Measurements from ENCODE around the gene MAGI1. TPM values are rescaled to one million over a fixed set of nuclear protein-coding genes. Genes with fewer than 3 reads are reported as not detected.

The MAGI1 gene
- polyA plus RNA-seq, 1 of the 3 experiments (the other 2 are of a cell fraction) = 10.3 TPM

GRCh38 chr3:65974509-65974908 lies 64.2 kb downstream of the MAGI1 start:
- Histone ChIP-seq H3K27me3 (ENCODE audit: insufficient read depth) (no peaks in the 10 kb centered on the region), H3K36me3 (replicated peaks in 1 of 2; ENCODE audit: control insufficient read depth in 1 of 2, insufficient read depth in 2 of 2, low read length in 1 of 2) (no peaks in the 10 kb centered on the region), H3F3A (replicated peaks; ENCODE audit: insufficient read depth) (no peaks in the 10 kb centered on the region), H3K9ac (no peak overlapping the region), H3K79me2 (ENCODE audit: insufficient read depth) (peaks cover 45% of the 10 kb centered on the region; the same call in 1 of the 2 replicates), H4K20me1 (ENCODE audit: insufficient read depth) (no peaks in the 10 kb centered on the region), H3K4me2 (no peak overlapping the region), H3K4me3 (ENCODE audit: low read depth in 2 of 2, low read length in 1 of 2) (no peak overlapping the region), H3K27ac (ENCODE audit: low read depth in 2 of 2, low read length in 1 of 2) (no peak overlapping the region), H3K9me2 (no peaks in the 10 kb centered on the region), H2AFZ (ENCODE audit: low read depth) (no peak overlapping the region), H3K9me3 (no peaks in the 10 kb centered on the region), H3K4me1 (ENCODE audit: control insufficient read depth in 1 of 2, insufficient read depth in 2 of 2, low read depth in 1 of 2, low read length in 1 of 2) (peaks cover 0 to 23% of the 10 kb centered on the region in 2 experiments; a peak in 1 of 4 replicates)
- TF ChIP-seq FOSL2 (IDR thresholded peaks at IDR 0.05; ENCODE audit: borderline replicate concordance, low read depth) = no peak
- TF ChIP-seq TEAD4 (IDR thresholded peaks at IDR 0.05; ENCODE audit: borderline replicate concordance, insufficient read depth) = no peak
- TF ChIP-seq SMC3 (IDR thresholded peaks at IDR 0.05; ENCODE audit: low read depth, low read length) = no peak
- TF ChIP-seq EZH2phosphoT487 (IDR thresholded peaks at IDR 0.05; ENCODE audit: borderline replicate concordance, low read depth) = no peak
- no peak for TF ChIP-seq TCF12 (IDR thresholded peaks at IDR 0.05)
- TF ChIP-seq, protein P1, sequence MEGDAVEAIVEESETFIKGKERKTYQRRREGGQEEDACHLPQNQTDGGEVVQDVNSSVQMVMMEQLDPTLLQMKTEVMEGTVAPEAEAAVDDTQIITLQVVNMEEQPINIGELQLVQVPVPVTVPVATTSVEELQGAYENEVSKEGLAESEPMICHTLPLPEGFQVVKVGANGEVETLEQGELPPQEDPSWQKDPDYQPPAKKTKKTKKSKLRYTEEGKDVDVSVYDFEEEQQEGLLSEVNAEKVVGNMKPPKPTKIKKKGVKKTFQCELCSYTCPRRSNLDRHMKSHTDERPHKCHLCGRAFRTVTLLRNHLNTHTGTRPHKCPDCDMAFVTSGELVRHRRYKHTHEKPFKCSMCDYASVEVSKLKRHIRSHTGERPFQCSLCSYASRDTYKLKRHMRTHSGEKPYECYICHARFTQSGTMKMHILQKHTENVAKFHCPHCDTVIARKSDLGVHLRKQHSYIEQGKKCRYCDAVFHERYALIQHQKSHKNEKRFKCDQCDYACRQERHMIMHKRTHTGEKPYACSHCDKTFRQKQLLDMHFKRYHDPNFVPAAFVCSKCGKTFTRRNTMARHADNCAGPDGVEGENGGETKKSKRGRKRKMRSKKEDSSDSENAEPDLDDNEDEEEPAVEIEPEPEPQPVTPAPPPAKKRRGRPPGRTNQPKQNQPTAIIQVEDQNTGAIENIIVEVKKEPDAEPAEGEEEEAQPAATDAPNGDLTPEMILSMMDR (IDR thresholded peaks at IDR 0.05) = no peak
- TF ChIP-seq, protein P2, sequence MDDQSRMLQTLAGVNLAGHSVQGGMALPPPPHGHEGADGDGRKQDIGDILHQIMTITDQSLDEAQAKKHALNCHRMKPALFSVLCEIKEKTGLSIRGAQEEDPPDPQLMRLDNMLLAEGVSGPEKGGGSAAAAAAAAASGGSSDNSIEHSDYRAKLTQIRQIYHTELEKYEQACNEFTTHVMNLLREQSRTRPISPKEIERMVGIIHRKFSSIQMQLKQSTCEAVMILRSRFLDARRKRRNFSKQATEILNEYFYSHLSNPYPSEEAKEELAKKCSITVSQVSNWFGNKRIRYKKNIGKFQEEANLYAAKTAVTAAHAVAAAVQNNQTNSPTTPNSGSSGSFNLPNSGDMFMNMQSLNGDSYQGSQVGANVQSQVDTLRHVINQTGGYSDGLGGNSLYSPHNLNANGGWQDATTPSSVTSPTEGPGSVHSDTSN (IDR thresholded peaks at IDR 0.05) = no peak
- TF ChIP-seq GATA2 (CRISPR knock-in tag; IDR thresholded peaks at IDR 0.05) = no peak
- no peak for TF ChIP-seq FOXM1 (IDR thresholded peaks at IDR 0.05; ENCODE audit: low read depth)
- TF ChIP-seq FOXJ3 (CRISPR knock-in tag; IDR thresholded peaks at IDR 0.05) = no peak
- no peak for TF ChIP-seq SIN3A (IDR thresholded peaks at IDR 0.05; ENCODE audit: borderline replicate concordance, low read depth, low read length)
- TF ChIP-seq, protein P3, sequence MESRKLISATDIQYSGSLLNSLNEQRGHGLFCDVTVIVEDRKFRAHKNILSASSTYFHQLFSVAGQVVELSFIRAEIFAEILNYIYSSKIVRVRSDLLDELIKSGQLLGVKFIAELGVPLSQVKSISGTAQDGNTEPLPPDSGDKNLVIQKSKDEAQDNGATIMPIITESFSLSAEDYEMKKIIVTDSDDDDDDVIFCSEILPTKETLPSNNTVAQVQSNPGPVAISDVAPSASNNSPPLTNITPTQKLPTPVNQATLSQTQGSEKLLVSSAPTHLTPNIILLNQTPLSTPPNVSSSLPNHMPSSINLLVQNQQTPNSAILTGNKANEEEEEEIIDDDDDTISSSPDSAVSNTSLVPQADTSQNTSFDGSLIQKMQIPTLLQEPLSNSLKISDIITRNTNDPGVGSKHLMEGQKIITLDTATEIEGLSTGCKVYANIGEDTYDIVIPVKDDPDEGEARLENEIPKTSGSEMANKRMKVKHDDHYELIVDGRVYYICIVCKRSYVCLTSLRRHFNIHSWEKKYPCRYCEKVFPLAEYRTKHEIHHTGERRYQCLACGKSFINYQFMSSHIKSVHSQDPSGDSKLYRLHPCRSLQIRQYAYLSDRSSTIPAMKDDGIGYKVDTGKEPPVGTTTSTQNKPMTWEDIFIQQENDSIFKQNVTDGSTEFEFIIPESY (IDR thresholded peaks at IDR 0.05; ENCODE audit: borderline replicate concordance, low read depth) = no peak
- no peak for TF ChIP-seq MEF2A (IDR thresholded peaks at IDR 0.05; ENCODE audit: borderline replicate concordance, low read depth)
- TF ChIP-seq ELF1 (IDR thresholded peaks at IDR 0.05) = no peak
- TF ChIP-seq RXRA (IDR thresholded peaks at IDR 0.05; ENCODE audit: borderline replicate concordance, low read depth) = no peak
- TF ChIP-seq, protein P4, sequence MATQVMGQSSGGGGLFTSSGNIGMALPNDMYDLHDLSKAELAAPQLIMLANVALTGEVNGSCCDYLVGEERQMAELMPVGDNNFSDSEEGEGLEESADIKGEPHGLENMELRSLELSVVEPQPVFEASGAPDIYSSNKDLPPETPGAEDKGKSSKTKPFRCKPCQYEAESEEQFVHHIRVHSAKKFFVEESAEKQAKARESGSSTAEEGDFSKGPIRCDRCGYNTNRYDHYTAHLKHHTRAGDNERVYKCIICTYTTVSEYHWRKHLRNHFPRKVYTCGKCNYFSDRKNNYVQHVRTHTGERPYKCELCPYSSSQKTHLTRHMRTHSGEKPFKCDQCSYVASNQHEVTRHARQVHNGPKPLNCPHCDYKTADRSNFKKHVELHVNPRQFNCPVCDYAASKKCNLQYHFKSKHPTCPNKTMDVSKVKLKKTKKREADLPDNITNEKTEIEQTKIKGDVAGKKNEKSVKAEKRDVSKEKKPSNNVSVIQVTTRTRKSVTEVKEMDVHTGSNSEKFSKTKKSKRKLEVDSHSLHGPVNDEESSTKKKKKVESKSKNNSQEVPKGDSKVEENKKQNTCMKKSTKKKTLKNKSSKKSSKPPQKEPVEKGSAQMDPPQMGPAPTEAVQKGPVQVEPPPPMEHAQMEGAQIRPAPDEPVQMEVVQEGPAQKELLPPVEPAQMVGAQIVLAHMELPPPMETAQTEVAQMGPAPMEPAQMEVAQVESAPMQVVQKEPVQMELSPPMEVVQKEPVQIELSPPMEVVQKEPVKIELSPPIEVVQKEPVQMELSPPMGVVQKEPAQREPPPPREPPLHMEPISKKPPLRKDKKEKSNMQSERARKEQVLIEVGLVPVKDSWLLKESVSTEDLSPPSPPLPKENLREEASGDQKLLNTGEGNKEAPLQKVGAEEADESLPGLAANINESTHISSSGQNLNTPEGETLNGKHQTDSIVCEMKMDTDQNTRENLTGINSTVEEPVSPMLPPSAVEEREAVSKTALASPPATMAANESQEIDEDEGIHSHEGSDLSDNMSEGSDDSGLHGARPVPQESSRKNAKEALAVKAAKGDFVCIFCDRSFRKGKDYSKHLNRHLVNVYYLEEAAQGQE (IDR thresholded peaks at IDR 0.05; ENCODE audit: low read depth, low read length) = no peak
- ChIA-PET POLR2A (no interaction called here), CTCF (interaction anchor here (0.6 kb wide), 2 partner anchors 164 to 165 kb away, joined by 3 read pairs; no protein-coding TSS in a partner anchor)
- 94% methylated on average over 4 of the region's 4 CpGs for WGBS (ENCODE audit: low lambda C conversion rate)
- DNase-seq = no peak

Data from SK-N-SH (cell line).